H9 (cell line): ENCODE results near the gene CBR1. TPM values are rescaled to one million over a fixed set of nuclear protein-coding genes. Genes with fewer than 3 reads are reported as not detected.

Experiments used
- DNase-seq: peaks from one replicate; pipeline ENCODE4 v3.0.0-alpha.2; 2017
- H2AFZ ChIP-seq: one replicate; pipeline ENCODE4 v1.6.1; 2013; ENCODE audit warnings: mild to moderate bottlenecking, low read length, control low read depth, moderate library complexity
- H2AK5ac ChIP-seq: 2 replicates; pipeline ENCODE4 v1.6.1; 2013; ENCODE audit warnings: low read length, control low read depth, mixed read lengths; ENCODE audit not compliant: insufficient read length
- H2BK120ac ChIP-seq: one replicate; pipeline ENCODE4 v1.6.1; 2013; ENCODE audit warnings: low read depth, mild to moderate bottlenecking, low read length, control low read depth, inconsistent platforms; ENCODE audit not compliant: poor library complexity, severe bottlenecking
- H2BK12ac ChIP-seq: 2 replicates; pipeline ENCODE4 v1.6.1; 2013; ENCODE audit warnings: low read length, control low read depth, mixed read lengths, low read depth; ENCODE audit not compliant: insufficient read length
- H2BK15ac ChIP-seq: 2 replicates; pipeline ENCODE4 v1.6.1; 2013; ENCODE audit warnings: low read depth, low read length, control low read depth
- H2BK20ac ChIP-seq: one replicate; pipeline ENCODE4 v1.6.1; 2013; ENCODE audit warnings: low read depth, mild to moderate bottlenecking, low read length, control low read depth, inconsistent platforms; ENCODE audit not compliant: poor library complexity, severe bottlenecking
- H2BK5ac ChIP-seq: 2 replicates; pipeline ENCODE4 v1.6.1; 2013; ENCODE audit warnings: low read length, control low read depth, mixed read lengths; ENCODE audit not compliant: insufficient read length
- H3K14ac ChIP-seq: 2 replicates; pipeline ENCODE4 v1.6.1; 2013; ENCODE audit warnings: low read length, control low read depth; ENCODE audit not compliant: insufficient read depth
- H3K18ac ChIP-seq: 2 replicates; pipeline ENCODE4 v1.6.1; 2013; ENCODE audit warnings: low read depth, mild to moderate bottlenecking, mixed read lengths, low read length, control low read depth; ENCODE audit not compliant: insufficient read length
- H3K23ac ChIP-seq: 2 replicates; pipeline ENCODE4 v1.6.1; 2013; ENCODE audit warnings: low read length, control low read depth, mixed read lengths, low read depth; ENCODE audit not compliant: insufficient read length
- H3K23me2 ChIP-seq: 2 replicates; pipeline ENCODE4 v1.6.1; 2013; ENCODE audit warnings: low read depth, mild to moderate bottlenecking, mixed read lengths, low read length, control low read depth; ENCODE audit not compliant: insufficient read length, poor library complexity, severe bottlenecking
- H3K27ac ChIP-seq: 2 replicates; pipeline ENCODE4 v1.5.1; 2013; ENCODE audit warnings: low read length, control low read depth, mixed read lengths, low read depth; ENCODE audit not compliant: insufficient read length
- H3K27me3 ChIP-seq: 2 replicates; pipeline ENCODE4 v1.6.1; 2013; ENCODE audit warnings: low read length, control low read depth, inconsistent platforms; ENCODE audit not compliant: insufficient read depth
- H3K4ac ChIP-seq: 2 replicates; pipeline ENCODE4 v1.6.1; 2013; ENCODE audit warnings: low read depth, mild to moderate bottlenecking, control low read depth, inconsistent platforms, low read length, moderate library complexity
- H3K4me1 ChIP-seq: 2 replicates; pipeline ENCODE4 v1.6.1; 2013; ENCODE audit warnings: low read length, control low read depth, inconsistent platforms; ENCODE audit not compliant: insufficient read depth
- H3K4me2 ChIP-seq: 2 replicates; pipeline ENCODE4 v1.6.1; 2013; ENCODE audit warnings: low read length, control low read depth, mixed read lengths; ENCODE audit not compliant: insufficient read length, insufficient read depth
- H3K56ac ChIP-seq: 2 replicates; pipeline ENCODE4 v1.6.1; 2013; ENCODE audit warnings: low read depth, mild to moderate bottlenecking, mixed read lengths, low read length, control low read depth; ENCODE audit not compliant: insufficient read length
- H3K79me1 ChIP-seq: 2 replicates; pipeline ENCODE4 v1.6.1; 2013; ENCODE audit warnings: low read depth, mild to moderate bottlenecking, moderate library complexity, low read length, control low read depth, inconsistent platforms; ENCODE audit not compliant: insufficient read depth, poor library complexity, severe bottlenecking
- H3K79me2 ChIP-seq: 2 replicates; pipeline ENCODE4 v1.6.1; 2013; ENCODE audit warnings: low read length, control low read depth, inconsistent platforms; ENCODE audit not compliant: insufficient read depth
- H3K9ac ChIP-seq: 2 replicates; pipeline ENCODE4 v1.6.1; 2013; ENCODE audit warnings: low read length, control low read depth, mixed read lengths; ENCODE audit not compliant: insufficient read length; ENCODE audit errors: extremely low read depth
- H3K9me3 ChIP-seq: one replicate; pipeline ENCODE4 v1.6.1; 2013; ENCODE audit warnings: low read depth, low read length, inconsistent platforms; ENCODE audit not compliant: control insufficient read depth
- H3T11ph ChIP-seq: one replicate; pipeline ENCODE4 v1.6.1; 2013; ENCODE audit warnings: mild to moderate bottlenecking, low read length, control low read depth, inconsistent platforms
- H4K20me1 ChIP-seq: one replicate; pipeline ENCODE4 v1.6.1; 2013; ENCODE audit not compliant: control insufficient read depth, insufficient read length, insufficient read depth
- H4K5ac ChIP-seq: 2 replicates; pipeline ENCODE4 v1.6.1; 2013; ENCODE audit warnings: low read depth, mild to moderate bottlenecking, mixed read lengths, low read length, control low read depth; ENCODE audit not compliant: insufficient read length
- H4K8ac ChIP-seq: replicated peaks from 2 replicates; pipeline ENCODE4 v1.6.1; 2013; ENCODE audit warnings: low read length, control low read depth, mixed read lengths, low read depth; ENCODE audit not compliant: insufficient read length
- H4K91ac ChIP-seq: 2 replicates; pipeline ENCODE4 v1.6.1; 2013; ENCODE audit warnings: low read depth, mild to moderate bottlenecking, moderate library complexity, mixed read lengths, low read length, control low read depth; ENCODE audit not compliant: insufficient read length
- H3K27ac Mint-ChIP-seq, 3 experiments: 2 replicates in 2 of 3; 3 replicates in 1 of 3; pipeline ENCODE4 v1.8.0; 2020 to 2021; ENCODE audit warnings: mixed read lengths in 3 of 3, mild to moderate bottlenecking in 1 of 3, moderate library complexity in 1 of 3
- H3K27me3 Mint-ChIP-seq: 2 replicates; pipeline ENCODE4 v1.8.0; 2021; ENCODE audit warnings: low read depth, mild to moderate bottlenecking, moderate library complexity, mixed read lengths
- H3K36me3 Mint-ChIP-seq, 3 experiments: 2 replicates in 2 of 3; 3 replicates in 1 of 3; pipeline ENCODE4 v1.8.0; 2020 to 2021; ENCODE audit warnings: low read depth in 3 of 3, mixed read lengths in 3 of 3; ENCODE audit not compliant: insufficient read depth in 1 of 3
- H3K4me1 Mint-ChIP-seq, 2 experiments: 2 replicates each; pipeline ENCODE4 v1.8.0; 2020; ENCODE audit warnings: mixed read lengths in 2 of 2
- H3K4me3 Mint-ChIP-seq, 2 experiments: 2 replicates in 1 of 2; 3 replicates in 1 of 2; pipeline ENCODE4 v1.8.0; 2020 to 2021; ENCODE audit warnings: mild to moderate bottlenecking in 2 of 2, mixed read lengths in 2 of 2, moderate library complexity in 1 of 2
- H3K9me3 Mint-ChIP-seq, 2 experiments: 2 replicates in 1 of 2; 3 replicates in 1 of 2; pipeline ENCODE4 v1.8.0; 2020; ENCODE audit warnings: mild to moderate bottlenecking in 2 of 2, mixed read lengths in 2 of 2, moderate library complexity in 1 of 2
- WGBS: extraction: QIAGEN DNeasy Blood & Tissue Kit; methylation state at CpG from one replicate; pipeline ENCODE4 v1.1.7; 2013; ENCODE audit warnings: missing lambda C conversion rate, low lambda C conversion rate, mixed read lengths; ENCODE audit not compliant: insufficient read length; ENCODE audit errors: extremely low coverage; 5-methylcytosine and 5-hydroxymethylcytosine counted together
- total RNA-seq: library from RNA; stranded (reverse); gene quantifications from 2 replicates; pipeline ENCODE4 v1.2.1, GENCODE V29; 2021
- TF ChIP-seq, protein P1 (sequence below): fragments of 200-600 bp; sonication (generic); conservative IDR thresholded peaks from 3 replicates; pipeline ENCODE4 v1.8.0; 2021; ENCODE audit warnings: antibody characterized with exemption, mild to moderate bottlenecking

Gene CBR1
- total RNA-seq, 1 experiment from 2014 or later, result 5.7 TPM

- Histone ChIP-seq H2AK5ac (no peak overlapping the region), H4K20me1 (no peaks in the 10 kb centered on the region), H3K23ac (no peak overlapping the region), H3K27me3 (no peaks in the 10 kb centered on the region; the same call in 1 of the 2 replicates), H4K8ac (no peak overlapping the region), H3K56ac (no peak overlapping the region), H4K5ac (no peak overlapping the region), H3T11ph (no peak overlapping the region), H3K4me2 (no peak overlapping the region), H3K18ac (no peak overlapping the region), H3K27ac (no peak overlapping the region), H3K79me1 (no peaks in the 10 kb centered on the region), H3K9me3 (no peaks in the 10 kb centered on the region), H2BK20ac (no peak overlapping the region), H2AFZ (no peak overlapping the region), H2BK12ac (no peak overlapping the region), H3K9ac (no peak overlapping the region), H4K91ac (no peak overlapping the region), H3K4me1 (no peaks in the 10 kb centered on the region), H2BK120ac (no peak overlapping the region), H3K14ac (no peak overlapping the region), H2BK5ac (no peak overlapping the region), H3K79me2 (no peaks in the 10 kb centered on the region), H2BK15ac (no peak overlapping the region), H3K4ac (no peak overlapping the region), H3K23me2 (no peaks in the 10 kb centered on the region)
- TF ChIP-seq, protein P1, sequence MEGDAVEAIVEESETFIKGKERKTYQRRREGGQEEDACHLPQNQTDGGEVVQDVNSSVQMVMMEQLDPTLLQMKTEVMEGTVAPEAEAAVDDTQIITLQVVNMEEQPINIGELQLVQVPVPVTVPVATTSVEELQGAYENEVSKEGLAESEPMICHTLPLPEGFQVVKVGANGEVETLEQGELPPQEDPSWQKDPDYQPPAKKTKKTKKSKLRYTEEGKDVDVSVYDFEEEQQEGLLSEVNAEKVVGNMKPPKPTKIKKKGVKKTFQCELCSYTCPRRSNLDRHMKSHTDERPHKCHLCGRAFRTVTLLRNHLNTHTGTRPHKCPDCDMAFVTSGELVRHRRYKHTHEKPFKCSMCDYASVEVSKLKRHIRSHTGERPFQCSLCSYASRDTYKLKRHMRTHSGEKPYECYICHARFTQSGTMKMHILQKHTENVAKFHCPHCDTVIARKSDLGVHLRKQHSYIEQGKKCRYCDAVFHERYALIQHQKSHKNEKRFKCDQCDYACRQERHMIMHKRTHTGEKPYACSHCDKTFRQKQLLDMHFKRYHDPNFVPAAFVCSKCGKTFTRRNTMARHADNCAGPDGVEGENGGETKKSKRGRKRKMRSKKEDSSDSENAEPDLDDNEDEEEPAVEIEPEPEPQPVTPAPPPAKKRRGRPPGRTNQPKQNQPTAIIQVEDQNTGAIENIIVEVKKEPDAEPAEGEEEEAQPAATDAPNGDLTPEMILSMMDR, result no peak
- Mint-ChIP-seq H3K4me3 (no peak overlapping the region), H3K4me1 (peaks cover 14 to 25% of the 10 kb centered on the region in 2 experiments), H3K27ac (peak overlapping the region in 2 of 3 experiments; percentile 40 to 57; a peak in 3 of 7 replicates), H3K27me3 (no peaks in the 10 kb centered on the region; the same call in 1 of the 2 replicates), H3K36me3 (peaks cover 14 to 23% (median 20%) of the 10 kb centered on the region in 3 experiments), H3K9me3 (no peaks in the 10 kb centered on the region)
- no peak for DNase-seq
- WGBS, result no CpG with 5 or more reads among the region's 16 CpGs
These were observed 39.1 kb upstream of the CBR1 start for GRCh38 chr21:36030581-36031189.
